B cell (primary cell): ENCODE measurements around the gene OXCT1. TPM values are rescaled to one million over a fixed set of nuclear protein-coding genes. Genes with fewer than 3 reads are reported as not detected.

Source experiments
- ATAC-seq: fragments of 200-7000 bp; cut with Tn5 transposase; one replicate; pipeline ENCODE4 v1.10.0; 2021; ENCODE audit warnings: low read depth, mild to moderate bottlenecking, moderate number of reproducible peaks, moderate library complexity
- CTCF ChIA-PET: fragments of 350-600 bp; sonication (Branson Sonifier 250); formaldehyde crosslinking; loops from one replicate; lab custom pipeline; 2021; ENCODE audit warnings: antibody characterized with exemption, inconsistent platforms; lab: Charles Lee
- POLR2A ChIA-PET: fragments of 350-600 bp; sonication (Branson Sonifier 250); formaldehyde crosslinking; loops from one replicate; lab custom pipeline; 2021; ENCODE audit warnings: antibody characterized with exemption; lab: Charles Lee
- DNase-seq: peaks from one replicate; pipeline ENCODE4 v3.0.0; 2013
- H2AFZ ChIP-seq: 2 replicates; pipeline ENCODE4 v1.6.1; 2012; ENCODE audit warnings: mild to moderate bottlenecking, low read depth, low read length; ENCODE audit not compliant: insufficient read depth, poor library complexity, severe bottlenecking
- H3K27ac ChIP-seq, 2 donors: 1 replicate in 1 of 2; 2 replicates in 1 of 2; pipeline ENCODE4 v1.5.1; 2012 to 2013; ENCODE audit warnings: low read length in 2 of 2, mild to moderate bottlenecking in 2 of 2, moderate library complexity in 1 of 2
- H3K27me3 ChIP-seq, 4 experiments: fragments of 200-600 bp in 1 of 4; sonication (generic) in 1 of 4; replicated peaks in 1 of 4; 1 replicate in 2 of 4; 2 replicates in 2 of 4; pipeline versions ENCODE4 v1.6.1 to v1.7.0; 2013 to 2016; ENCODE audit warnings: low read length in 3 of 4, mild to moderate bottlenecking in 2 of 4, mixed read lengths in 1 of 4, moderate library complexity in 1 of 4; ENCODE audit not compliant: insufficient read depth in 4 of 4, control insufficient read depth in 3 of 4; ENCODE audit errors: control extremely low read depth in 1 of 4
- H3K36me3 ChIP-seq, 2 experiments: replicated peaks in 1 of 2; 1 replicate in 1 of 2; 2 replicates in 1 of 2; pipeline versions ENCODE4 v1.6.1 to v1.7.1; 2013; ENCODE audit warnings: low read length in 1 of 2; ENCODE audit not compliant: insufficient read depth in 2 of 2, control insufficient read depth in 1 of 2; ENCODE audit errors: control extremely low read depth in 1 of 2, extremely low read depth in 1 of 2
- H3K4me1 ChIP-seq, 2 donors: fragments of 200-600 bp in 1 of 2; sonication (generic) in 1 of 2; 1 replicate in 1 of 2; 2 replicates in 1 of 2; pipeline versions ENCODE4 v1.5.1 to v1.6.1; 2013 to 2017; ENCODE audit warnings: low read length in 2 of 2; ENCODE audit not compliant: control insufficient read depth in 2 of 2, insufficient read depth in 2 of 2
- H3K4me2 ChIP-seq: replicated peaks from 2 replicates; pipeline ENCODE3; 2012; ENCODE audit warnings: mild to moderate bottlenecking, low read depth, low read length; ENCODE audit not compliant: poor library complexity, severe bottlenecking
- H3K4me3 ChIP-seq, 5 experiments: fragments of 200-600 bp in 1 of 5; sonication (generic) in 1 of 5; 1 replicate in 3 of 5; 2 replicates in 2 of 5; pipeline versions ENCODE4 v1.5.1 to v1.7.0; 2011 to 2016; ENCODE audit warnings: low read length in 4 of 5, mild to moderate bottlenecking in 4 of 5, low read depth in 2 of 5, control low read depth in 1 of 5, moderate library complexity in 1 of 5; ENCODE audit not compliant: insufficient read depth in 1 of 5; ENCODE audit errors: control extremely low read depth in 1 of 5, extremely low read depth in 1 of 5
- H3K79me2 ChIP-seq: fragments of 200-600 bp; sonication (generic); one replicate; pipeline ENCODE4 v1.6.0; 2016; ENCODE audit warnings: low read length; ENCODE audit not compliant: control insufficient read depth, insufficient read depth
- H3K9ac ChIP-seq: fragments of 200-600 bp; sonication (generic); 2 replicates; pipeline ENCODE4 v1.6.1; 2017; ENCODE audit warnings: mild to moderate bottlenecking, low read length, moderate library complexity
- H3K9me3 ChIP-seq, 3 donors: one replicate each; pipeline versions ENCODE4 v1.6.1 to v1.7.1; 2013; ENCODE audit warnings: low read length in 2 of 3; ENCODE audit not compliant: control insufficient read depth in 2 of 3, insufficient read depth in 1 of 3; ENCODE audit errors: control extremely low read depth in 1 of 3
- H4K20me1 ChIP-seq: 2 replicates; pipeline ENCODE4 v1.6.0; 2012; ENCODE audit warnings: mild to moderate bottlenecking, low read length; ENCODE audit not compliant: insufficient read depth, control insufficient read depth, poor library complexity, severe bottlenecking
- H3K27ac Mint-ChIP-seq: one replicate; pipeline ENCODE4 v1.8.0; 2021; ENCODE audit warnings: mixed read lengths
- H3K27me3 Mint-ChIP-seq: one replicate; pipeline ENCODE4 v1.8.0; 2021; ENCODE audit warnings: mixed read lengths
- H3K4me1 Mint-ChIP-seq: one replicate; pipeline ENCODE4 v1.8.0; 2021; ENCODE audit warnings: mixed read lengths
- H3K4me3 Mint-ChIP-seq: one replicate; pipeline ENCODE4 v1.8.0; 2021; ENCODE audit warnings: mixed read lengths
- H3K9me3 Mint-ChIP-seq: one replicate; pipeline ENCODE4 v1.8.0; 2022; ENCODE audit warnings: mixed read lengths; ENCODE audit not compliant: insufficient read depth
- EZH2 ChIP-seq: IDR thresholded peaks from 2 replicates; pipeline ENCODE4 v1.6.1; 2012; ENCODE audit warnings: borderline replicate concordance, low read depth, mild to moderate bottlenecking, moderate library complexity, low read length; ENCODE audit not compliant: insufficient read depth, poor library complexity, severe bottlenecking
- WGBS: methylation state at CpG from one replicate; pipeline ENCODE4 v1.1.5; 2013; ENCODE audit warnings: missing lambda C conversion rate; ENCODE audit not compliant: insufficient coverage; 5-methylcytosine and 5-hydroxymethylcytosine counted together
- intact Hi-C: fragments of 100-400 bp; cut with micrococcal nuclease; formaldehyde crosslinking; loops from one replicate; pipeline ENCODE4 v1.10.0; 2022
- polyA plus RNA-seq: library from polyadenylated mRNA; depleted of rRNA; stranded (reverse); fragments of >200 nt; gene quantifications from 2 replicates; pipeline ENCODE4 v1.2.3, GENCODE V29; 2012
- total RNA-seq, 2 donors: library from RNA; stranded (reverse); fragments of 120-200 nt in 1 of 2; gene quantifications; 1 replicate in 1 of 2; 2 replicates in 1 of 2; pipeline versions ENCODE4 v1.2.3 to v1.2.4, GENCODE V29; 2013 to 2022
- TF ChIP-seq, protein P1 (sequence below): fragments of 200-600 bp; IDR thresholded peaks from one replicate; pipeline ENCODE4 v1.8.0; 2022; ENCODE audit warnings: antibody characterized with exemption, mild to moderate bottlenecking

The OXCT1 gene
- total and polyA plus RNA-seq, 2 donors (not counting 1 experiment from before 2014, with no cell fraction given): 11.0 to 35.6 TPM

DNA sequence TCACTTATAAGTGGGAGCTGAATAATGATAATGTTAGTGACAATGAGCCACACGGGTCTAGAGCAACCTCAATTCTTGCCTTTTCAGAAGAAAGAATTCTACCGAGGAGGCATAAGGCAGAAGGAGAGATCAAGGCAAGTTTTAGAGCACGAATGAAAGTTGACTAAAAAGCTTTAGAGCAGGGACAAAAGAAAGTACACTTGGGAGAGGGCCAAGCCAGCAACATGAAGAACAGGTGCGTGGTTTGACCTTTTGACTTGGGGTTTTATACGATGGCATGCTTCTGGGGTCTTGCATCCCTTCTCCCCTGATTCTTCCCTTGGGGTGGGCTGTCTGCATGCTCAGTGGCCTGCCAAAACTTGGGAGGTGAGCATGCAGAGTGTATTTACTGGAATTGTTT lies 12.5 kb upstream of the OXCT1 start:
- no peaks in the 10 kb centered on the region for H3K79me2 ChIP-seq
- H3K4me1 Mint-ChIP-seq: no peaks in the 10 kb centered on the region
- H4K20me1 ChIP-seq: no peaks in the 10 kb centered on the region
- peaks cover 0 to 18% (median 1%) of the 10 kb centered on the region in 4 experiments for H3K27me3 ChIP-seq
- H3K4me3 Mint-ChIP-seq: no peak overlapping the region
- intact Hi-C loops: no loop called here
- H3K4me3 ChIP-seq: no peak overlapping the region
- TF ChIP-seq, protein P1, sequence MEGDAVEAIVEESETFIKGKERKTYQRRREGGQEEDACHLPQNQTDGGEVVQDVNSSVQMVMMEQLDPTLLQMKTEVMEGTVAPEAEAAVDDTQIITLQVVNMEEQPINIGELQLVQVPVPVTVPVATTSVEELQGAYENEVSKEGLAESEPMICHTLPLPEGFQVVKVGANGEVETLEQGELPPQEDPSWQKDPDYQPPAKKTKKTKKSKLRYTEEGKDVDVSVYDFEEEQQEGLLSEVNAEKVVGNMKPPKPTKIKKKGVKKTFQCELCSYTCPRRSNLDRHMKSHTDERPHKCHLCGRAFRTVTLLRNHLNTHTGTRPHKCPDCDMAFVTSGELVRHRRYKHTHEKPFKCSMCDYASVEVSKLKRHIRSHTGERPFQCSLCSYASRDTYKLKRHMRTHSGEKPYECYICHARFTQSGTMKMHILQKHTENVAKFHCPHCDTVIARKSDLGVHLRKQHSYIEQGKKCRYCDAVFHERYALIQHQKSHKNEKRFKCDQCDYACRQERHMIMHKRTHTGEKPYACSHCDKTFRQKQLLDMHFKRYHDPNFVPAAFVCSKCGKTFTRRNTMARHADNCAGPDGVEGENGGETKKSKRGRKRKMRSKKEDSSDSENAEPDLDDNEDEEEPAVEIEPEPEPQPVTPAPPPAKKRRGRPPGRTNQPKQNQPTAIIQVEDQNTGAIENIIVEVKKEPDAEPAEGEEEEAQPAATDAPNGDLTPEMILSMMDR: no peak
- TF ChIP-seq EZH2: no peak
- ATAC-seq (no peak), DNase-seq (no peak)
- H3K27me3 Mint-ChIP-seq: peaks cover 36% of the 10 kb centered on the region
- H3K27ac Mint-ChIP-seq: no peak overlapping the region
- no peak overlapping the region for H3K27ac ChIP-seq
- H3K36me3 ChIP-seq: no peaks in the 10 kb centered on the region
- WGBS: 88% methylated on average over 4 of the region's 5 CpGs
- H3K9me3 ChIP-seq: no peaks in the 10 kb centered on the region
- H2AFZ ChIP-seq: no peak overlapping the region
- H3K4me1 ChIP-seq: no peaks in the 10 kb centered on the region
- no peak overlapping the region for H3K4me2 ChIP-seq
- ChIA-PET POLR2A (no interaction called here), CTCF (no interaction called here)
- no peak overlapping the region for H3K9ac ChIP-seq
- no peaks in the 10 kb centered on the region for H3K9me3 Mint-ChIP-seq

DNA sequence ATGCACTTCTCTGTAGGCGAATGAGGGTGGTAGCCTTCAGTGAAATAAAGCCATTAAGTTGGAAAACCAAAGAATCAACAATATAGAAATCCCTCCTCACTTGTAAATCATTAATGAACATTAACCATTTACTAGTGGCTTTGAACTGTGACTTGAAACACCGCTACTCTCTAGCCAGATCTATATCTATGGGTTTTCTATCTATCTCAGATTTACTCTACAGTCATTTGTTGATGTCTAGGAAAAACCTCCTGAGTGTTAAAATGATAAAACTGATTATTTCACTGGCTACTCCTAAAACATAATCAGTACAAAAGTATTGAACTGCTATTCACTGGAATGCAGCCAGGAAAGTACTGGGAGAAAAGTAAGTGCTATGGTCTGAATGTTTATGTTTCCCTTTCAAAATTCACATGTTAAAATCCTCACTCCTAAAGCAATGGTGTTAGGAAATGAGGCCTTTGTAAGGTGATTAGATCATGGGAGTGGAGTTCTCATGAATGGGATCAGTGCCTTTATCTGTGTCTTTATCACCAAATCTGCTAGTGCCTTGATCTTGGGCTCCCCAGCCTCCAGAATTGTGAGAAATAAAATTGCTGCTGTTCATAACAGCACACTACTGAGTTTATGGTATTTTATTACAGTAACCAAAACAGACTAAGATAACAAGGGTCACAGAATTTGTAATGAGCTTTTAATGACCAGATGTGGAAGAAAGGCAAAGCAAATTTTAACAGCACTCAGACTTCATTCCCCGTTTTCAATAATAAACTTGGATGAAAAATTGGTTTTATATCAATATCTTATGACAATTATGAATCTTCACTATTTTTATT lies 8.6 kb upstream of the OXCT1 start:
- Histone ChIP-seq H3K79me2 (no peaks in the 10 kb centered on the region), H3K4me2 (no peak overlapping the region), H3K9ac (no peak overlapping the region), H3K27me3 (peaks cover 0 to 12% (median 1%) of the 10 kb centered on the region in 4 experiments), H2AFZ (no peak overlapping the region), H3K4me1 (no peaks in the 10 kb centered on the region), H3K36me3 (no peaks in the 10 kb centered on the region), H4K20me1 (no peaks in the 10 kb centered on the region), H3K9me3 (no peaks in the 10 kb centered on the region), H3K4me3 (no peak overlapping the region), H3K27ac (no peak overlapping the region)
- H3K27ac Mint-ChIP-seq: no peak overlapping the region
- no peak for DNase-seq
- intact Hi-C loops: loop anchor here (10.0 kb wide), 1 partner anchor 1246 kb away; the partner anchor contains the start of gene ZNF131
- H3K4me1 Mint-ChIP-seq: no peaks in the 10 kb centered on the region
- POLR2A ChIA-PET: no interaction called here
- WGBS: no CpG with 5 or more reads among the region's 3 CpGs
- H3K9me3 Mint-ChIP-seq: no peaks in the 10 kb centered on the region
- no peak overlapping the region for H3K4me3 Mint-ChIP-seq
- H3K27me3 Mint-ChIP-seq: peaks cover 37% of the 10 kb centered on the region
- ATAC-seq: no peak
- TF ChIP-seq EZH2: no peak
- TF ChIP-seq, protein P1: no peak
- CTCF ChIA-PET: no interaction called here
